Left ventricle myocardium inferior (tissue), 1 donor: ENCODE results near the gene NOS1AP. TPM values are rescaled to one million over a fixed set of nuclear protein-coding genes. Genes with fewer than 3 reads are reported as not detected.

Source experiments
- DNase-seq: peaks from one replicate; pipeline ENCODE4 v3.0.0-alpha.2; 2020
- H3K27ac ChIP-seq: fragments of 200-600 bp; replicated peaks from 2 replicates; pipeline ENCODE4 v1.8.0; 2021
- H3K27me3 ChIP-seq: fragments of 200-600 bp; 2 replicates; pipeline ENCODE4 v1.8.0; 2021; ENCODE audit warnings: low read depth
- H3K36me3 ChIP-seq: fragments of 200-600 bp; 2 replicates; pipeline ENCODE4 v1.8.0; 2021
- H3K4me1 ChIP-seq: fragments of 200-600 bp; 2 replicates; pipeline ENCODE4 v1.8.0; 2021
- H3K4me3 ChIP-seq: fragments of 200-600 bp; 2 replicates; pipeline ENCODE4 v1.8.0; 2021; ENCODE audit warnings: mild to moderate bottlenecking, moderate library complexity
- H3K9me3 ChIP-seq: fragments of 200-600 bp; replicated peaks from 2 replicates; pipeline ENCODE4 v1.8.0; 2021
- CTCF ChIP-seq: fragments of 200-600 bp; IDR thresholded peaks from 2 replicates; pipeline ENCODE4 v1.8.0; 2021; ENCODE audit warnings: antibody characterized with exemption, mild to moderate bottlenecking, borderline replicate concordance
- intact Hi-C: fragments of 100-400 bp; cut with micrococcal nuclease; formaldehyde crosslinking; loops from one replicate; pipeline ENCODE4 v1.11.0; 2022
- total RNA-seq: library from RNA; stranded (reverse); fragmentation: NEBNext Ultra II Directional; extraction: Animal tissue kit (Norgen Biotek cat#: 25700); gene quantifications from one replicate; pipeline ENCODE4 v1.2.1, GENCODE V29; 2021
- donor health status: DM: no; HTN: yes; CAD: no; lungs with severe emphysema.

Gene NOS1AP
- total RNA-seq, 1 donor from 2014 or later: 6.2 TPM

DNA sequence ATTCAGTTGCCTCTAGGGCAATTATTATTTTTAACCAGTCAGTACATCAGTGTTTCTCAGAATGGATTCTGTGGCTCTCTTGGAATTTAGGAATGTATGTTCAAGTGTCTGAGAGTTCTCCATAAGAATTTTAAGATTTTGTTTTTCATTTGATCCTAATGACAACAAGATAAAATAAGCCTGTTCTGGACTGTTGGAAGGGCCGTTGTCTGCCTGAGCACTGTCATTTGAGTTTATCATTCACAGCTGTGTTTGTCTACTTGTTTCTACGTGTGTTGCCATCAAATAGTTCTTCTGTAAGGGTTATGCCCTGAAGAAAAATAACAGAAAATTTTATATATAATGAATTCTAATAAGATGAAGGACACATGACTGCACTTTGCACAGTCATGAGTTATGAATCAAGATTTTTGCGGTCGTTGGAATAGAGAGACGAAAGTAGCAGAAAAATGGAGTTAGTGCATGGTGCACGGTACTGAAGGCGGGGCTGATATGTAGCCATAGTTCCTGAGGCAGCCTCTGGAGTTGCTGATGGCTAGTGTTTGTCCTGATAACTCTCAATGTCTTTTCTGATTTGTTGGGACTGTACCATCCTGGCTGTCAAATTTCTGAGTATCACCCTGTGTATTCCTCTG lies 92.5 kb downstream of the NOS1AP start:
- TF ChIP-seq CTCF: no peak
- Histone ChIP-seq H3K4me3 (no peak overlapping the region), H3K9me3 (no peaks in the 10 kb centered on the region), H3K36me3 (no peaks in the 10 kb centered on the region), H3K4me1 (peaks cover 26% of the 10 kb centered on the region), H3K27ac (no peak overlapping the region), H3K27me3 (no peaks in the 10 kb centered on the region)
- DNase-seq: no peak
- intact Hi-C loops: no loop called here

GRCh38 chr1:162165528-162165927 lies 96.0 kb downstream of the NOS1AP start:
- H3K4me3 ChIP-seq: no peak overlapping the region
- no peak for DNase-seq
- no peaks in the 10 kb centered on the region for H3K9me3 ChIP-seq
- H3K4me1 ChIP-seq: peaks cover 36% of the 10 kb centered on the region
- no peak for TF ChIP-seq CTCF
- intact Hi-C loops: no loop called here
- H3K36me3 ChIP-seq: no peaks in the 10 kb centered on the region
- H3K27ac ChIP-seq: no peak overlapping the region
- H3K27me3 ChIP-seq: no peaks in the 10 kb centered on the region

DNA sequence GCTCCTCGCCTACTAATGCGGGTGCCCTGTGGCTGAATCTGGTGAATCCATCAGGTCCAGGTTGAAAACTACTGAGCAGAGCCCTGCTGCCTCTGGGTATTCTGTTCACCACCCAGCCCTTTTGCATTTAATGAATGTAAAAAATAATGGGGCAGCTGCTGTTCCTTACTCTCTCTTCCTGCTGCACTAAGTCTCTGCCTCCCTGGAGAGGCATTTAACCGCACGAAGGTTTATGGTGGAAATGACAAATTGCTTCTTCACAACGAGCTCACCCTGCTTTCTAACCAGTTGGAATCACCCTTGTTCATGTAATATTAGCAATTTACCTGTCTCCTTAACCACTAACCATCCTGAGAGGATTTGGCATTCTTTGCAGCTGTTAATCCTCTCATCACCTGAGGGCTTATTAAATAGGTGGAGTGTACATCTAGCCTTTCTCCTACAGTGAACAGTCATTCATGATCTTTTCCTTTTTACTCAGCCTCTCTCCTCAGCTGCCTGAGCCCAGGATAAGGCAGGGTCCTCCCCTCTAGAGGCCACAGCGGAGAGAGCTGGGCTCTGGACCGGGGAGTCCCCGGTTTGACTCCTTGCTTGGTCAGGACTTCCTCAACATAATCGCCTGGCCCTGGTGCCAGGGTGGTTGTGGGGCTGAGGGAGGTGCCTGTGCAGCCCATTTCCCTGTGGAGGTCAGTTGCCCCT lies 97.6 kb downstream of the NOS1AP start:
- TF ChIP-seq CTCF: no peak
- DNase-seq: no peak
- H3K4me1 ChIP-seq: peaks cover 33% of the 10 kb centered on the region
- H3K27me3 ChIP-seq: no peaks in the 10 kb centered on the region
- H3K27ac ChIP-seq: no peak overlapping the region
- intact Hi-C loops: no loop called here
- H3K4me3 ChIP-seq: no peak overlapping the region
- no peaks in the 10 kb centered on the region for H3K9me3 ChIP-seq
- H3K36me3 ChIP-seq: no peaks in the 10 kb centered on the region

DNA sequence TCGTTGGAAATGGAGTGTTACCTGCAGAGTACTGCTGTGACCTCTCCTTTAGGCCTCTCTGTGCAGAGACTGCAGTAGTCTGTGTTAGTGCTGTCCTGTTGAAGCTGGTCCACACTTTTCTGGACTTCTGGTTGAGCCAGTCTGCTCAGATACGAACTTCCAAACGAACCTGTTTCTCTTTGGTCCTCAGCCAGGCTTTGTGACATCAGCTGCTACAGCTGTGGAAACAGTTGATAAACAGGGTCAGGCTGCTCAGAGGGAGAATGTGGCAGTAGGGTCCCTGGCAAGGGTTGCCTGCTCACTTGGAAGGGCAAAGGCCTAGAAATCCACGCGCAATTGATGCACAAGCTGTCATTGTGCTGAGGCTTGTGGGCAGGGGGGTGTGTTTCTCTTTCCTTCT lies 98.8 kb downstream of the NOS1AP start:
- Histone ChIP-seq H3K4me3 (no peak overlapping the region), H3K36me3 (no peaks in the 10 kb centered on the region), H3K9me3 (no peaks in the 10 kb centered on the region), H3K4me1 (peaks cover 29% of the 10 kb centered on the region), H3K27me3 (no peaks in the 10 kb centered on the region), H3K27ac (peak overlapping the region; percentile 19)
- no peak for DNase-seq
- intact Hi-C loops: no loop called here
- no peak for TF ChIP-seq CTCF

DNA sequence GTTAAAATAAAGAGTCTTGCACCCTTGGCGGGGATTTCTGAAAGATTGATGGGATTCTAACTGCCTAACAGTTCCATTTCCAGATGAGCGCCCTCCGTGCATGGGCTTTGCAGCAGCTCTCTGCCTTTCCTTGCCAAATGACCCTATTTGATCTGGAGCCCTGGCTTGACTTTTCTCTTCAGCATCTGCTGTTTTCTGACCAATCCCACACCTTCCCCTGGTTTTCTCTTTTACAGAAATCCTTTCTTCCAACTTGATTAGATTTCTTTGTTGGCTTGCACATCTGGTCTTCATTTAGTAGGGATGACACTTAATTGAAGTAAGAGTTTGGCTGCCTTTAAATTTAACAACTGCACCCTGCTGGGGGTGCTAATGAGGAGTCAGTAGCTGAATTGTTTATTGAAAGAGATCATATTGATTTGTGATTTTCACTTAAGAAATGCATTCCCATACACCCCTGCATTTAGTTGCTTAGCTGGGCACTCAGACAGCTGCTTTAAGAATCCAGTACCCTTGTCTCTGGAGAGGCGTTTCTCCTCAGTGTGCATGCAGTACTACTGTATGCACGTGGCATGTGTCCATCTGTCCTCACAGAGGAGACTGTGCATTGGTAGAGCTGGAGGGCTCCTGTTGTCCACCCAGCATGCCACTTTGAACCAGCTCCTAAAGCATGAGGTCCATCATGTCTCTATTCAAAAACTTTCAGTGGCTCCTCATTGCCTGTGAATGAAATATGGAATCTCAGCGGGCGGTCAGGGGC lies 99.7 kb downstream of the NOS1AP start:
- peaks cover 29% of the 10 kb centered on the region for H3K4me1 ChIP-seq
- DNase-seq: no peak
- H3K27ac ChIP-seq: no peak overlapping the region
- intact Hi-C loops: no loop called here
- H3K9me3 ChIP-seq: no peaks in the 10 kb centered on the region
- H3K27me3 ChIP-seq: no peaks in the 10 kb centered on the region
- TF ChIP-seq CTCF: no peak
- H3K36me3 ChIP-seq: no peaks in the 10 kb centered on the region
- H3K4me3 ChIP-seq: no peak overlapping the region
